Skeletal muscle satellite cell (primary cell): ENCODE measurements around the gene NCBP2L.
A peak's percentile ranks its signal among the peaks of the same experiment; 100 is the strongest.

Source experiments
- H3K27me3 ChIP-seq: 2 replicates; pipeline ENCODE4 v1.7.0; 2013; ENCODE audit warnings: low read length; ENCODE audit not compliant: control insufficient read depth, insufficient read depth
- H3K36me3 ChIP-seq: 2 replicates; pipeline ENCODE4 v1.7.0; 2013; ENCODE audit warnings: mild to moderate bottlenecking, control low read depth, low read length; ENCODE audit not compliant: insufficient read depth
- H3K4me1 ChIP-seq: 2 replicates; pipeline ENCODE4 v1.7.0; 2013; ENCODE audit warnings: low read length; ENCODE audit not compliant: control insufficient read depth, insufficient read depth
- H3K4me2 ChIP-seq: 2 replicates; pipeline ENCODE4 v1.7.0; 2013; ENCODE audit warnings: mild to moderate bottlenecking, low read length
- H3K4me3 ChIP-seq: 2 replicates; pipeline ENCODE4 v1.7.0; 2013; ENCODE audit warnings: low read length
- H3K9ac ChIP-seq: 2 replicates; pipeline ENCODE4 v1.7.0; 2013; ENCODE audit warnings: mild to moderate bottlenecking, low read depth, low read length, moderate library complexity
- H3K9me3 ChIP-seq: replicated peaks from 2 replicates; pipeline ENCODE4 v1.7.0; 2013; ENCODE audit warnings: mild to moderate bottlenecking, control low read depth, low read length

The NCBP2L gene

GRCh38 chrX:107755721-107756120, 21.8 kb upstream of the NCBP2L start:
- H3K9me3 ChIP-seq: no peaks in the 10 kb centered on the region
- no peak overlapping the region for H3K9ac ChIP-seq
- H3K4me1 ChIP-seq: no peaks in the 10 kb centered on the region
- H3K4me2 ChIP-seq: no peak overlapping the region
- H3K4me3 ChIP-seq: no peak overlapping the region
- no peaks in the 10 kb centered on the region for H3K36me3 ChIP-seq
- peaks cover 21% of the 10 kb centered on the region for H3K27me3 ChIP-seq

GRCh38 chrX:107758231-107758766, 19.2 kb upstream of the NCBP2L start:
- Histone ChIP-seq H3K9ac (no peak overlapping the region), H3K9me3 (no peaks in the 10 kb centered on the region), H3K4me2 (no peak overlapping the region), H3K36me3 (no peaks in the 10 kb centered on the region), H3K27me3 (peaks cover 14% of the 10 kb centered on the region), H3K4me3 (no peak overlapping the region), H3K4me1 (no peaks in the 10 kb centered on the region)

- Histone ChIP-seq H3K36me3 (no peaks in the 10 kb centered on the region), H3K9me3 (no peaks in the 10 kb centered on the region), H3K9ac (no peak overlapping the region), H3K4me3 (no peak overlapping the region), H3K4me2 (no peak overlapping the region), H3K27me3 (peaks cover 17% of the 10 kb centered on the region), H3K4me1 (no peaks in the 10 kb centered on the region)
Measured at GRCh38 chrX:107760304-107761077, 17.0 kb upstream of the NCBP2L start.

- H3K4me2 ChIP-seq: no peak overlapping the region
- H3K36me3 ChIP-seq: no peaks in the 10 kb centered on the region
- no peak overlapping the region for H3K9ac ChIP-seq
- peaks cover 8% of the 10 kb centered on the region for H3K27me3 ChIP-seq
- no peaks in the 10 kb centered on the region for H3K9me3 ChIP-seq
- H3K4me1 ChIP-seq: peaks cover 7% of the 10 kb centered on the region
- no peak overlapping the region for H3K4me3 ChIP-seq
Measured at GRCh38 chrX:107763647-107764046, 13.9 kb upstream of the NCBP2L start.

GRCh38 chrX:107764845-107765608, 12.5 kb upstream of the NCBP2L start:
- H3K4me3 ChIP-seq: no peak overlapping the region

GRCh38 chrX:107766470-107767150, 10.9 kb upstream of the NCBP2L start:
- Histone ChIP-seq H3K27me3 (peaks cover 12% of the 10 kb centered on the region), H3K9ac (no peak overlapping the region), H3K36me3 (no peaks in the 10 kb centered on the region), H3K4me3 (no peak overlapping the region), H3K4me2 (no peak overlapping the region), H3K4me1 (peaks cover 7% of the 10 kb centered on the region), H3K9me3 (no peaks in the 10 kb centered on the region)

More at GRCh38 chrX:107764845-107765608, 12.5 kb upstream of the NCBP2L start:
- Histone ChIP-seq H3K27me3 (peaks cover 8% of the 10 kb centered on the region), H3K4me2 (no peak overlapping the region), H3K4me1 (peaks cover 7% of the 10 kb centered on the region), H3K36me3 (no peaks in the 10 kb centered on the region), H3K9me3 (no peaks in the 10 kb centered on the region), H3K9ac (no peak overlapping the region)

- peaks cover 11% of the 10 kb centered on the region for H3K27me3 ChIP-seq
- peaks cover 7% of the 10 kb centered on the region for H3K4me1 ChIP-seq
- no peak overlapping the region for H3K9ac ChIP-seq
- no peaks in the 10 kb centered on the region for H3K9me3 ChIP-seq
- H3K4me2 ChIP-seq: no peak overlapping the region
- no peaks in the 10 kb centered on the region for H3K36me3 ChIP-seq
- H3K4me3 ChIP-seq: no peak overlapping the region
Measured at GRCh38 chrX:107768051-107768450, 9.5 kb upstream of the NCBP2L start.

- H3K4me3 ChIP-seq: no peak overlapping the region
- H3K4me1 ChIP-seq: peaks cover 11% of the 10 kb centered on the region
- H3K36me3 ChIP-seq: no peaks in the 10 kb centered on the region
- H3K9ac ChIP-seq: no peak overlapping the region
- H3K9me3 ChIP-seq: no peaks in the 10 kb centered on the region
- H3K4me2 ChIP-seq: no peak overlapping the region
- peaks cover 8% of the 10 kb centered on the region for H3K27me3 ChIP-seq
Measured at GRCh38 chrX:107769581-107770317, 7.8 kb upstream of the NCBP2L start.

GRCh38 chrX:107773206-107773605, 4.3 kb upstream of the NCBP2L start:
- Histone ChIP-seq H3K36me3 (no peaks in the 10 kb centered on the region), H3K4me3 (no peak overlapping the region), H3K4me1 (peaks cover 12% of the 10 kb centered on the region), H3K4me2 (no peak overlapping the region), H3K9me3 (no peaks in the 10 kb centered on the region), H3K9ac (no peak overlapping the region), H3K27me3 (peaks cover 5% of the 10 kb centered on the region)

- Histone ChIP-seq H3K4me2 (peak overlapping the region; percentile 88), H3K4me3 (peak overlapping the region; percentile 77), H3K4me1 (peaks cover 12% of the 10 kb centered on the region), H3K9ac (no peak overlapping the region), H3K9me3 (no peaks in the 10 kb centered on the region), H3K36me3 (no peaks in the 10 kb centered on the region), H3K27me3 (peaks cover 5% of the 10 kb centered on the region)
Measured at GRCh38 chrX:107773906-107774435, 3.6 kb upstream of the NCBP2L start.
